Panc1 (cell line): ENCODE data around the gene SELENOM. TPM values are rescaled to one million over a fixed set of nuclear protein-coding genes. Genes with fewer than 3 reads are reported as not detected.

Source experiments
- ATAC-seq: fragments of 200-7000 bp; cut with Tn5 transposase; 2 replicates; pipeline ENCODE4 v1.9.1; 2020; ENCODE audit warnings: mild to moderate bottlenecking, moderate library complexity
- BruUV-seq: library from RNA; stranded (reverse); fragments of 400-500 nt; replicated peaks from 2 replicates; lab custom pipeline; 2021; lab: Mats Ljungman, UMichigan
- CTCF ChIA-PET: fragments of 300-600 bp; sonication (Branson Sonifier 250); formaldehyde crosslinking; loops from one replicate; lab custom pipeline; 2022; ENCODE audit warnings: antibody characterized with exemption; lab: Charles Lee
- POLR2A ChIA-PET: fragments of 300-600 bp; sonication (Branson Sonifier 250); formaldehyde crosslinking; loops from one replicate; lab custom pipeline; 2022; ENCODE audit warnings: antibody characterized with exemption; lab: Charles Lee
- DNase-seq: peaks from one replicate; pipeline ENCODE4 v3.0.0-alpha.2; 2010; ENCODE audit warnings: low read depth, low spot score
- H3K27ac ChIP-seq: 2 replicates; pipeline ENCODE4 v1.5.1; 2011; ENCODE audit warnings: mild to moderate bottlenecking, low read length, inconsistent platforms
- H3K27me3 ChIP-seq: fragments of 200-500 bp; sonication (Bioruptor generic); 2 replicates; pipeline ENCODE4 v1.6.0; 2014; ENCODE audit warnings: low read length, inconsistent platforms; ENCODE audit not compliant: control insufficient read depth, insufficient read depth
- H3K36me3 ChIP-seq: fragments of 200-500 bp; sonication (Bioruptor generic); 2 replicates; pipeline ENCODE4 v1.5.1; 2014; ENCODE audit warnings: inconsistent platforms, mild to moderate bottlenecking, low read length, moderate library complexity; ENCODE audit not compliant: control insufficient read depth, insufficient read depth
- H3K4me1 ChIP-seq: 2 replicates; pipeline ENCODE4 v1.5.1; 2011; ENCODE audit warnings: inconsistent platforms, mild to moderate bottlenecking, low read length, moderate library complexity; ENCODE audit not compliant: control insufficient read depth, insufficient read depth
- H3K4me3 ChIP-seq, 2 experiments: 2 replicates each; pipeline ENCODE4 v1.5.1; 2011 to 2012; ENCODE audit warnings: low read depth in 2 of 2, low read length in 2 of 2, mild to moderate bottlenecking in 2 of 2, inconsistent platforms in 1 of 2, moderate library complexity in 1 of 2
- H3K9me3 ChIP-seq: fragments of 200-500 bp; sonication (Bioruptor generic); 2 replicates; pipeline ENCODE4 v1.5.1; 2014; ENCODE audit warnings: low read depth, mild to moderate bottlenecking, inconsistent platforms, low read length, moderate library complexity; ENCODE audit not compliant: control insufficient read depth, insufficient read depth
- CTCF ChIP-seq: fragments of 450-650 bp; IDR thresholded peaks from 2 replicates; pipeline ENCODE4 v1.5.1; 2017; ENCODE audit warnings: mild to moderate bottlenecking
- POLR2AphosphoS5 ChIP-seq: IDR thresholded peaks from 2 replicates; pipeline ENCODE4 v1.6.1; 2012; ENCODE audit warnings: mild to moderate bottlenecking, low read depth, low read length, moderate library complexity
- REST ChIP-seq, 2 experiments: IDR thresholded peaks; 2 replicates each; pipeline ENCODE4 v1.6.1; 2011 to 2012; ENCODE audit warnings: low read depth in 2 of 2, control low read depth in 1 of 2, low read length in 1 of 2, mild to moderate bottlenecking in 1 of 2, moderate library complexity in 1 of 2; ENCODE audit not compliant: insufficient read depth in 1 of 2
- SIN3A ChIP-seq: IDR thresholded peaks from 2 replicates; pipeline ENCODE4 v1.6.1; 2012; ENCODE audit warnings: low read depth, mild to moderate bottlenecking, low read length, moderate library complexity, borderline replicate concordance; ENCODE audit not compliant: insufficient read depth
- TCF7L2 ChIP-seq: IDR thresholded peaks from 2 replicates; pipeline ENCODE4 v1.6.1; 2011; ENCODE audit warnings: mild to moderate bottlenecking, low read depth, low read length, inconsistent platforms
- in situ Hi-C: cut with HindIII; loops from 2 replicates; pipeline ENCODE4 v1.10.0; 2016; ENCODE audit warnings: low sequenced_read_pairs, low pct_unique_long_range_greater_than_20kb
- intact Hi-C: fragments of 100-400 bp; cut with micrococcal nuclease; formaldehyde crosslinking; loops from one replicate; pipeline ENCODE4 v1.10.0; 2022; ENCODE audit not compliant: unreplicated experiment
- total RNA-seq: library from RNA; stranded (reverse); gene quantifications from one replicate; pipeline ENCODE4 v1.2.1, GENCODE V29; 2021; ENCODE audit not compliant: unreplicated experiment

The SELENOM gene
- total RNA-seq, 1 experiment from 2014 or later: 84.4 TPM

GRCh38 chr22:31139066-31139465 is 31.7 kb upstream of the SELENOM start:
- ChIA-PET CTCF (no interaction called here), POLR2A (no interaction called here)
- Histone ChIP-seq H3K9me3 (no peaks in the 10 kb centered on the region), H3K27me3 (no peaks in the 10 kb centered on the region), H3K4me3 (no peak overlapping the region), H3K36me3 (no peaks in the 10 kb centered on the region), H3K4me1 (no peaks in the 10 kb centered on the region), H3K27ac (no peak overlapping the region)
- no peak for DNase-seq
- no TSS peak for BruUV-seq
- TF ChIP-seq TCF7L2: no peak
- no peak for TF ChIP-seq CTCF
- no peak for TF ChIP-seq SIN3A
- no peak for TF ChIP-seq REST (IDR thresholded peaks at IDR 0.05; ENCODE audit: insufficient read depth in 1 of 2, low read depth in 2 of 2, low read length in 1 of 2)
- TF ChIP-seq POLR2AphosphoS5: no peak
- ATAC-seq: no peak
- in situ Hi-C loops: no loop called here
- intact Hi-C loops: no loop called here

- ChIA-PET CTCF (interaction anchor here (0.6 to 1.1 kb wide), 2 partner anchors 31 to 832 kb away, joined by 3 read pairs; partner anchors contain the start of gene SELENOM), POLR2A (no interaction called here)
- TF ChIP-seq TCF7L2: no peak
- no peak for TF ChIP-seq CTCF
- no peak for TF ChIP-seq POLR2AphosphoS5
- H3K27ac ChIP-seq: no peak overlapping the region
- H3K4me3 ChIP-seq: no peak overlapping the region
- H3K27me3 ChIP-seq: no peaks in the 10 kb centered on the region
- intact Hi-C loops (no loop called here), in situ Hi-C loops (no loop called here)
- H3K4me1 ChIP-seq: no peaks in the 10 kb centered on the region
- ATAC-seq: no peak
- BruUV-seq: no TSS peak
- DNase-seq: no peak
- H3K9me3 ChIP-seq: no peaks in the 10 kb centered on the region
- no peaks in the 10 kb centered on the region for H3K36me3 ChIP-seq
Measured at GRCh38 chr22:31138126-31138525, 30.8 kb upstream of the SELENOM start.
